Mesenchymal stem cell (in vitro differentiated cells and primary cell): Measurements from ENCODE around the gene IL36G.

Experiments
- DNase-seq: peaks from one replicate; pipeline ENCODE4 v3.0.0-alpha.2; 2013
- H2AFZ ChIP-seq: one replicate; pipeline ENCODE4 v1.6.1; 2013; ENCODE audit warnings: low read depth, mild to moderate bottlenecking, control low read depth, inconsistent platforms, low read length, moderate library complexity
- H2AK5ac ChIP-seq: 2 replicates; pipeline ENCODE4 v1.6.1; 2013; ENCODE audit warnings: low read length, moderate library complexity, mild to moderate bottlenecking, inconsistent platforms; ENCODE audit not compliant: severe bottlenecking
- H2BK120ac ChIP-seq: one replicate; pipeline ENCODE4 v1.6.1; 2013; ENCODE audit warnings: low read depth, mild to moderate bottlenecking, inconsistent platforms, low read length, moderate library complexity
- H2BK12ac ChIP-seq, 2 experiments: one replicate each; pipeline ENCODE4 v1.6.1; 2013; ENCODE audit warnings: inconsistent platforms in 2 of 2, low read length in 2 of 2, mild to moderate bottlenecking in 2 of 2, moderate library complexity in 2 of 2, control low read depth in 1 of 2
- H2BK15ac ChIP-seq: one replicate; pipeline ENCODE4 v1.6.1; 2013; ENCODE audit warnings: mild to moderate bottlenecking, low read depth, inconsistent platforms; ENCODE audit not compliant: poor library complexity, severe bottlenecking
- H2BK5ac ChIP-seq: 2 replicates; pipeline ENCODE4 v1.6.1; 2013; ENCODE audit warnings: low read depth, mild to moderate bottlenecking, low read length, control low read depth, inconsistent platforms; ENCODE audit not compliant: poor library complexity, severe bottlenecking
- H3K14ac ChIP-seq, 2 experiments: one replicate each; pipeline ENCODE4 v1.6.1; 2013; ENCODE audit warnings: inconsistent platforms in 2 of 2, low read length in 2 of 2, control low read depth in 1 of 2, mild to moderate bottlenecking in 1 of 2, moderate library complexity in 1 of 2
- H3K18ac ChIP-seq, 2 experiments: one replicate each; pipeline ENCODE4 v1.6.1; 2013; ENCODE audit warnings: inconsistent platforms in 2 of 2, low read length in 2 of 2, control low read depth in 1 of 2, low read depth in 1 of 2, mild to moderate bottlenecking in 1 of 2
- H3K23ac ChIP-seq, 2 experiments: one replicate each; pipeline ENCODE4 v1.6.1; 2013; ENCODE audit warnings: inconsistent platforms in 2 of 2, low read length in 2 of 2, mild to moderate bottlenecking in 2 of 2, moderate library complexity in 2 of 2, control low read depth in 1 of 2
- H3K27ac ChIP-seq: 2 replicates; pipeline ENCODE4 v1.5.1; 2013; ENCODE audit warnings: mild to moderate bottlenecking, moderate library complexity, low read length, control low read depth, inconsistent platforms; ENCODE audit not compliant: poor library complexity, severe bottlenecking
- H3K27me3 ChIP-seq, 2 experiments: 2 replicates each; pipeline versions ENCODE4 v1.6.1 to v1.7.0; 2013; ENCODE audit warnings: low read length in 2 of 2, mild to moderate bottlenecking in 2 of 2, moderate library complexity in 2 of 2, control low read depth in 1 of 2, inconsistent platforms in 1 of 2; ENCODE audit not compliant: control insufficient read depth in 1 of 2, insufficient read depth in 1 of 2
- H3K36me3 ChIP-seq, 2 experiments: 2 replicates each; pipeline versions ENCODE4 v1.6.1 to v1.7.0; 2013; ENCODE audit warnings: low read length in 2 of 2, control low read depth in 1 of 2, inconsistent platforms in 1 of 2, low read depth in 1 of 2, mild to moderate bottlenecking in 1 of 2; ENCODE audit not compliant: insufficient read depth in 2 of 2, control insufficient read depth in 1 of 2
- H3K4ac ChIP-seq, 2 experiments: one replicate each; pipeline ENCODE4 v1.6.1; 2013; ENCODE audit warnings: inconsistent platforms in 2 of 2, low read length in 2 of 2, mild to moderate bottlenecking in 2 of 2, moderate library complexity in 2 of 2, control low read depth in 1 of 2, low read depth in 1 of 2
- H3K4me1 ChIP-seq: 2 replicates; pipeline ENCODE4 v1.6.1; 2013; ENCODE audit warnings: low read depth, low read length, control low read depth; ENCODE audit not compliant: control insufficient read depth, insufficient read depth
- H3K4me2 ChIP-seq: 2 replicates; pipeline ENCODE4 v1.6.1; 2013; ENCODE audit warnings: low read length, mild to moderate bottlenecking, inconsistent platforms; ENCODE audit not compliant: poor library complexity, severe bottlenecking
- H3K4me3 ChIP-seq, 2 experiments: 2 replicates each; pipeline versions ENCODE4 v1.5.1 to v1.7.0; 2013; ENCODE audit warnings: low read length in 2 of 2, mild to moderate bottlenecking in 2 of 2, control low read depth in 1 of 2, low read depth in 1 of 2; ENCODE audit not compliant: insufficient read depth in 1 of 2
- H3K79me1 ChIP-seq: replicated peaks from 2 replicates; pipeline ENCODE4 v1.6.1; 2013; ENCODE audit warnings: mild to moderate bottlenecking, control low read depth, low read length, inconsistent platforms; ENCODE audit not compliant: poor library complexity, severe bottlenecking
- H3K9ac ChIP-seq: 2 replicates; pipeline ENCODE4 v1.7.0; 2013; ENCODE audit warnings: mild to moderate bottlenecking, low read length, moderate library complexity
- H3K9me3 ChIP-seq: 2 replicates; pipeline ENCODE4 v1.7.0; 2013; ENCODE audit warnings: mild to moderate bottlenecking, low read length; ENCODE audit not compliant: control insufficient read depth
- H4K8ac ChIP-seq: one replicate; pipeline ENCODE4 v1.6.1; 2013; ENCODE audit warnings: inconsistent platforms, mild to moderate bottlenecking, low read length, moderate library complexity
- H4K91ac ChIP-seq: one replicate; pipeline ENCODE4 v1.6.1; 2013; ENCODE audit warnings: mild to moderate bottlenecking, low read length, inconsistent platforms
- WGBS: methylation state at CpG from one replicate; pipeline ENCODE4 v1.1.7; 2013; ENCODE audit warnings: mixed read lengths; 5-methylcytosine and 5-hydroxymethylcytosine counted together

IL36G gene

DNA sequence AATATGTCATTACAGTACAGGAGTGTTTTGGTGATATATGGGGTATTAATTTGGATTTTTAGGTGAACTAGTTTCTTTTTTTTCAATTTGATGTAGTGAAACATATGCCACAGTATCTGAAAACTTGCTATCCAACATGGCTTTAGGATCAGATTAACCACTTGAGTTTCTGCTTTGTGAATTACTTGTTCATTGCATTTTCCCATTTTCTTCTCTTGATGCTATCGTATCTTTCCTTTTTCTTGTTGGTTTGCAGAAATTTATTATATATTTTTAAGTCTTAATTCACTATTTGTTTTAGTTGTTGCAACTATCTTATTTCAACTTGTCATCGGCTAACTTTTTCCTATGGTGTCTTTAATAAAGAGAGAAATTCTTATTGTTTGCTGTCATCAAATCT lies 36.3 kb downstream of the IL36G start:
- Histone ChIP-seq H3K36me3 (no peaks in the 10 kb centered on the region), H3K9me3 (no peaks in the 10 kb centered on the region), H3K14ac (no peak overlapping the region), H2BK120ac (no peak overlapping the region), H3K23ac (no peak overlapping the region), H3K4me3 (no peak overlapping the region), H3K27me3 (peaks cover 22% of the 10 kb centered on the region in 2 experiments), H3K4me2 (no peak overlapping the region), H4K91ac (no peak overlapping the region), H3K27ac (no peak overlapping the region), H2BK12ac (no peak overlapping the region), H2AK5ac (no peak overlapping the region), H2AFZ (no peak overlapping the region), H3K79me1 (no peaks in the 10 kb centered on the region), H3K4me1 (no peaks in the 10 kb centered on the region), H3K9ac (no peak overlapping the region), H3K18ac (no peak overlapping the region), H4K8ac (no peak overlapping the region), H3K4ac (no peak overlapping the region), H2BK15ac (no peak overlapping the region), H2BK5ac (no peak overlapping the region)
- DNase-seq: no peak
- no CpG with 5 or more reads among the region's 2 CpGs for WGBS

DNA sequence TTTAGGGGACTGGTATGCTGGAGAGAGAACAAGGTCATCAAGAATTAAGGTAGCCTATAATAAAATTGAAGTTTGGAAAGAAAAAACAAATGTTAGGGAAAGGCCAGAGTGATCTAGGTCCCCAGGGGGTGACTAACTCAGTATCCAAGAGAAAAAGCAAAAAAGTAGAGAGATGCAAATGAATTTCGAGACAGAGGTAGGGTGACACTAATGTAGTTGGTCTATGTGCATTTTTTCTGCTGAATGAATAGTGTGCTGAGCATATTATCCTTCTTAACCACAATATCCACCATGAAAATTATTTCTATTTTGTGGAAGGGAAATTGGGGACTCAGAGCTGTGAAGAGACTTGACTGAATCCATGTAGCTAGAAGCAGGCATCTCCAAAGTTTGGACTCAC lies 37.2 kb downstream of the IL36G start:
- H4K8ac ChIP-seq: no peak overlapping the region
- H3K4ac ChIP-seq: no peak overlapping the region
- H2AFZ ChIP-seq: no peak overlapping the region
- H2AK5ac ChIP-seq: no peak overlapping the region
- no peaks in the 10 kb centered on the region for H3K4me1 ChIP-seq
- H3K9ac ChIP-seq: no peak overlapping the region
- H2BK15ac ChIP-seq: no peak overlapping the region
- WGBS: 22% methylated on average over 1 of the region's 1 CpG
- H3K27me3 ChIP-seq: peaks cover 22 to 27% of the 10 kb centered on the region in 2 experiments
- H2BK5ac ChIP-seq: no peak overlapping the region
- H3K14ac ChIP-seq: no peak overlapping the region
- no peak overlapping the region for H2BK120ac ChIP-seq
- no peak for DNase-seq
- H3K23ac ChIP-seq: no peak overlapping the region
- H3K4me3 ChIP-seq: no peak overlapping the region
- H3K9me3 ChIP-seq: no peaks in the 10 kb centered on the region
- no peaks in the 10 kb centered on the region for H3K79me1 ChIP-seq
- no peak overlapping the region for H3K18ac ChIP-seq
- H3K4me2 ChIP-seq: no peak overlapping the region
- no peak overlapping the region for H4K91ac ChIP-seq
- H3K36me3 ChIP-seq: no peaks in the 10 kb centered on the region
- no peak overlapping the region for H2BK12ac ChIP-seq
- no peak overlapping the region for H3K27ac ChIP-seq

- no peaks in the 10 kb centered on the region for H3K9me3 ChIP-seq
- H3K4me3 ChIP-seq: no peak overlapping the region
- no peak for DNase-seq
- H2BK120ac ChIP-seq: no peak overlapping the region
- H3K9ac ChIP-seq: no peak overlapping the region
- no peaks in the 10 kb centered on the region for H3K36me3 ChIP-seq
- no peak overlapping the region for H3K27ac ChIP-seq
- no peaks in the 10 kb centered on the region for H3K79me1 ChIP-seq
- H3K27me3 ChIP-seq: peaks cover 22 to 28% of the 10 kb centered on the region in 2 experiments
- no peak overlapping the region for H2BK5ac ChIP-seq
- WGBS: 57% methylated on average over 2 of the region's 2 CpGs
- H2AFZ ChIP-seq: no peak overlapping the region
- no peak overlapping the region for H3K23ac ChIP-seq
- no peak overlapping the region for H4K8ac ChIP-seq
- no peak overlapping the region for H4K91ac ChIP-seq
- no peak overlapping the region for H3K4me2 ChIP-seq
- no peak overlapping the region for H3K18ac ChIP-seq
- no peak overlapping the region for H2BK15ac ChIP-seq
- H2BK12ac ChIP-seq: no peak overlapping the region
- no peak overlapping the region for H2AK5ac ChIP-seq
- no peak overlapping the region for H3K14ac ChIP-seq
- no peaks in the 10 kb centered on the region for H3K4me1 ChIP-seq
- H3K4ac ChIP-seq: no peak overlapping the region
These were observed 37.8 kb downstream of the IL36G start for GRCh38 chr2:113015655-113016054.

- WGBS: 57% methylated on average over 3 of the region's 3 CpGs
- Histone ChIP-seq H3K4ac (no peak overlapping the region), H3K79me1 (no peaks in the 10 kb centered on the region), H3K4me1 (no peaks in the 10 kb centered on the region), H3K9ac (no peak overlapping the region), H2AFZ (no peak overlapping the region), H3K23ac (no peak overlapping the region), H3K4me2 (no peak overlapping the region), H2BK15ac (no peak overlapping the region), H3K36me3 (no peaks in the 10 kb centered on the region), H3K18ac (no peak overlapping the region), H3K27ac (no peak overlapping the region), H3K4me3 (no peak overlapping the region), H2AK5ac (no peak overlapping the region), H2BK5ac (no peak overlapping the region), H3K27me3 (peaks cover 28 to 48% of the 10 kb centered on the region in 2 experiments), H4K8ac (no peak overlapping the region), H2BK120ac (no peak overlapping the region), H2BK12ac (no peak overlapping the region), H3K14ac (no peak overlapping the region), H4K91ac (no peak overlapping the region), H3K9me3 (no peaks in the 10 kb centered on the region)
- DNase-seq: no peak
These were observed 40.7 kb downstream of the IL36G start for GRCh38 chr2:113018509-113018908.
